Measurements from ENCODE around the gene AXDND1. TPM values are rescaled to one million over a fixed set of nuclear protein-coding genes. Genes with fewer than 3 reads are reported as not detected.

AXDND1 gene
- total RNA-seq, 1 experiment from 2014 or later: 0.48 TPM

GRCh38 chr1:179591253-179591591 lies 225.5 kb downstream of the AXDND1 start:
- peaks cover 49% of the 10 kb centered on the region for H3K27me3 Mint-ChIP-seq (ENCODE audit: low read depth)
- TF ChIP-seq, protein P1, sequence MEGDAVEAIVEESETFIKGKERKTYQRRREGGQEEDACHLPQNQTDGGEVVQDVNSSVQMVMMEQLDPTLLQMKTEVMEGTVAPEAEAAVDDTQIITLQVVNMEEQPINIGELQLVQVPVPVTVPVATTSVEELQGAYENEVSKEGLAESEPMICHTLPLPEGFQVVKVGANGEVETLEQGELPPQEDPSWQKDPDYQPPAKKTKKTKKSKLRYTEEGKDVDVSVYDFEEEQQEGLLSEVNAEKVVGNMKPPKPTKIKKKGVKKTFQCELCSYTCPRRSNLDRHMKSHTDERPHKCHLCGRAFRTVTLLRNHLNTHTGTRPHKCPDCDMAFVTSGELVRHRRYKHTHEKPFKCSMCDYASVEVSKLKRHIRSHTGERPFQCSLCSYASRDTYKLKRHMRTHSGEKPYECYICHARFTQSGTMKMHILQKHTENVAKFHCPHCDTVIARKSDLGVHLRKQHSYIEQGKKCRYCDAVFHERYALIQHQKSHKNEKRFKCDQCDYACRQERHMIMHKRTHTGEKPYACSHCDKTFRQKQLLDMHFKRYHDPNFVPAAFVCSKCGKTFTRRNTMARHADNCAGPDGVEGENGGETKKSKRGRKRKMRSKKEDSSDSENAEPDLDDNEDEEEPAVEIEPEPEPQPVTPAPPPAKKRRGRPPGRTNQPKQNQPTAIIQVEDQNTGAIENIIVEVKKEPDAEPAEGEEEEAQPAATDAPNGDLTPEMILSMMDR (conservative IDR thresholded peaks at IDR 0.05): no peak
- no peak overlapping the region for H3K4me2 ChIP-seq (ENCODE audit: insufficient read depth, insufficient read length, low read length)

More at GRCh38 chr1:179591253-179591591, 225.5 kb downstream of the AXDND1 start:
- Histone ChIP-seq H3K4me1 (ENCODE audit: insufficient read depth, low read length) (no peaks in the 10 kb centered on the region), H4K91ac (ENCODE audit: insufficient read length, low read depth, low read length) (no peak overlapping the region), H3K4ac (ENCODE audit: low read depth, low read length) (no peak overlapping the region), H4K8ac (replicated peaks; ENCODE audit: insufficient read length, low read depth, low read length) (no peak overlapping the region), H2BK15ac (ENCODE audit: low read depth, low read length) (no peak overlapping the region), H3K23me2 (ENCODE audit: insufficient read length, low read depth, low read length, poor library complexity, severe bottlenecking) (no peaks in the 10 kb centered on the region), H3K18ac (ENCODE audit: insufficient read length, low read depth, low read length) (no peak overlapping the region), H3K79me2 (ENCODE audit: insufficient read depth, low read length) (no peaks in the 10 kb centered on the region), H4K20me1 (ENCODE audit: control insufficient read depth, insufficient read depth, insufficient read length) (no peaks in the 10 kb centered on the region), H3K14ac (ENCODE audit: insufficient read depth, low read length) (no peak overlapping the region), H2BK20ac (ENCODE audit: low read depth, low read length, poor library complexity, severe bottlenecking) (no peak overlapping the region), H3T11ph (ENCODE audit: low read length) (no peak overlapping the region), H3K27me3 (ENCODE audit: insufficient read depth, low read length) (peaks cover 9% of the 10 kb centered on the region; the same call in 1 of the 2 replicates), H3K56ac (ENCODE audit: insufficient read length, low read depth, low read length) (no peak overlapping the region), H2BK120ac (ENCODE audit: low read depth, low read length, poor library complexity, severe bottlenecking) (no peak overlapping the region), H3K9ac (ENCODE audit: extremely low read depth, insufficient read length, low read length) (no peak overlapping the region), H3K27ac (ENCODE audit: insufficient read length, low read depth, low read length) (no peak overlapping the region), H2AK5ac (ENCODE audit: insufficient read length, low read length) (no peak overlapping the region), H4K5ac (ENCODE audit: insufficient read length, low read depth, low read length) (no peak overlapping the region), H2BK12ac (ENCODE audit: insufficient read length, low read depth, low read length) (no peak overlapping the region), H2BK5ac (ENCODE audit: insufficient read length, low read length) (no peak overlapping the region), H2AFZ (ENCODE audit: low read length) (no peak overlapping the region), H3K23ac (ENCODE audit: insufficient read length, low read depth, low read length) (no peak overlapping the region), H3K79me1 (ENCODE audit: insufficient read depth, low read depth, low read length, poor library complexity, severe bottlenecking) (no peaks in the 10 kb centered on the region), H3K9me3 (ENCODE audit: control insufficient read depth, low read depth, low read length) (no peaks in the 10 kb centered on the region)
- Mint-ChIP-seq H3K4me3 (no peak overlapping the region), H3K9me3 (peaks cover 3 to 7% of the 10 kb centered on the region in 2 experiments; a peak in 4 of 5 replicates), H3K4me1 (peaks cover 0 to 4% of the 10 kb centered on the region in 2 experiments; a peak in 2 of 4 replicates), H3K27ac (no peak overlapping the region), H3K36me3 (ENCODE audit: insufficient read depth in 1 of 3, low read depth in 3 of 3) (peaks cover 0 to 1% (median 0%) of the 10 kb centered on the region in 3 experiments; a peak in 2 of 7 replicates)
- DNase-seq: no peak
- no CpG with 5 or more reads among the region's 7 CpGs for WGBS (ENCODE audit: extremely low coverage, insufficient read length, low lambda C conversion rate)
